Measurements from ENCODE around the gene DNAJC28.
"Not testable (repeated sequence)": the region's sequence is repeated elsewhere in the genome, so short reads cannot be mapped to it uniquely, and the experiment has no call there.

DNAJC28 gene

GRCh38 chr21:33491373-33492102 lies at the start of gene DNAJC28:
DNAJC28 (minus strand) TSS chr21:33491716; CDS start chr21:33489393, 2,323 bp downstream.
- peak within 1 kb of the TSS; percentile 92 for H3K4me3 ChIP-seq (ENCODE audit: low read depth, low read length)

- peak overlapping the region; percentile 92 for H3K4me3 ChIP-seq (ENCODE audit: low read depth, low read length)
Observed at GRCh38 chr21:33541105-33541711, 49.7 kb upstream of the DNAJC28 start.

GRCh38 chr21:33540711-33541104 lies 49.2 kb upstream of the DNAJC28 start:
- H3K4me3 ChIP-seq (ENCODE audit: low read depth, low read length) = peak overlapping the region; percentile 92

GRCh38 chr21:33539616-33540015 lies 48.1 kb upstream of the DNAJC28 start:
- no peak overlapping the region for H3K4me3 ChIP-seq (ENCODE audit: low read depth, low read length)

GRCh38 chr21:33537212-33537611 lies 45.7 kb upstream of the DNAJC28 start:
- H3K4me3 ChIP-seq (ENCODE audit: low read depth, low read length) = no peak overlapping the region

GRCh38 chr21:33531007-33531406 lies 39.5 kb upstream of the DNAJC28 start:
- no peak overlapping the region for H3K4me3 ChIP-seq (ENCODE audit: low read depth, low read length)

- H3K4me3 ChIP-seq (ENCODE audit: low read depth, low read length) = no peak overlapping the region
Observed at GRCh38 chr21:33522953-33523349, 31.4 kb upstream of the DNAJC28 start.

- no peak overlapping the region for H3K4me3 ChIP-seq (ENCODE audit: low read depth, low read length)
Observed at GRCh38 chr21:33522297-33522952, 30.9 kb upstream of the DNAJC28 start.

GRCh38 chr21:33518899-33519298 lies 27.4 kb upstream of the DNAJC28 start:
- no peak overlapping the region for H3K4me3 ChIP-seq (ENCODE audit: low read depth, low read length)

- no peak overlapping the region for H3K4me3 ChIP-seq (ENCODE audit: low read depth, low read length)
Observed at GRCh38 chr21:33514229-33514628, 22.7 kb upstream of the DNAJC28 start.

GRCh38 chr21:33512481-33512880 lies 21.0 kb upstream of the DNAJC28 start:
- no peak overlapping the region for H3K4me3 ChIP-seq (ENCODE audit: low read depth, low read length)

GRCh38 chr21:33511639-33512038 lies 20.1 kb upstream of the DNAJC28 start:
- no peak overlapping the region for H3K4me3 ChIP-seq (ENCODE audit: low read depth, low read length)

- no peak overlapping the region for H3K4me3 ChIP-seq (ENCODE audit: low read depth, low read length)
Observed at GRCh38 chr21:33510826-33511225, 19.3 kb upstream of the DNAJC28 start.

GRCh38 chr21:33507003-33507402 lies 15.5 kb upstream of the DNAJC28 start:
- not testable (repeated sequence) for H3K4me3 ChIP-seq (ENCODE audit: low read depth, low read length)

- no peak overlapping the region for H3K4me3 ChIP-seq (ENCODE audit: low read depth, low read length)
Observed at GRCh38 chr21:33505833-33506232, 14.3 kb upstream of the DNAJC28 start.

GRCh38 chr21:33496345-33496744 lies 4.8 kb upstream of the DNAJC28 start:
- H3K4me3 ChIP-seq (ENCODE audit: low read depth, low read length) = no peak overlapping the region

GRCh38 chr21:33495743-33496142 lies 4.2 kb upstream of the DNAJC28 start:
- no peak overlapping the region for H3K4me3 ChIP-seq (ENCODE audit: low read depth, low read length)

GRCh38 chr21:33493756-33494155 lies 2.2 kb upstream of the DNAJC28 start:
- no peak overlapping the region for H3K4me3 ChIP-seq (ENCODE audit: low read depth, low read length)

GRCh38 chr21:33492571-33492970 lies 1.1 kb upstream of the DNAJC28 start:
- H3K4me3 ChIP-seq (ENCODE audit: low read depth, low read length) = no peak overlapping the region

- peak overlapping the region; percentile 92 for H3K4me3 ChIP-seq (ENCODE audit: low read depth, low read length)
Observed at GRCh38 chr21:33490991-33491372, 534 bp downstream of the DNAJC28 start.

GRCh38 chr21:33488936-33489335 lies 2.6 kb downstream of the DNAJC28 start:
- no peak overlapping the region for H3K4me3 ChIP-seq (ENCODE audit: low read depth, low read length)

GRCh38 chr21:33487996-33488395 lies 3.5 kb downstream of the DNAJC28 start:
- H3K4me3 ChIP-seq (ENCODE audit: low read depth, low read length) = no peak overlapping the region

Data from iPS-11a (cell line).